Measurements from ENCODE around the gene MARCO.

DNA sequence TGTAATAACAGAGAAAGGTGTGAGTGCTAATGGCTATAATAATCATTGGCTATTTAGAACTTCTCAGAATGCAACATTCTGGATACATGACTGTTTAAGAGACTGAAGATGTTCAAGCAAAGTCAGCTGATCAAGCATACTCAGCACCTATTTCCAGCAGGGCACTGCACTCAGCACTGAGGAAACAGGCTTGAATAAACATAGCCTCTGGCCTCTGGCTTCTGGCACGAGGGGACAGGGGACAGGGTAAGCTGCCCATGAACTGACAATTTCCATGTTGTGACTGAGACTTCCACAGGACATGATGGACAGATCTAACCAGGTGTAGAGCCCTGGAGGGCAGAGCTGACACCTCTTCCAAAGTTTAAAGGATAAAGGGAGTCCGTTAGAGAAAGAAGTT is 1.3 kb downstream of the MARCO start:
- TF ChIP-seq POLR2AphosphoS5 (IDR thresholded peaks at IDR 0.05; ENCODE audit: low read depth, low read length) (no peak), CTCF (IDR thresholded peaks at IDR 0.05) (no peak), SIN3A (IDR thresholded peaks at IDR 0.05; ENCODE audit: borderline replicate concordance, insufficient read depth, low read depth, low read length) (no peak)
- TF ChIP-seq, protein P1, sequence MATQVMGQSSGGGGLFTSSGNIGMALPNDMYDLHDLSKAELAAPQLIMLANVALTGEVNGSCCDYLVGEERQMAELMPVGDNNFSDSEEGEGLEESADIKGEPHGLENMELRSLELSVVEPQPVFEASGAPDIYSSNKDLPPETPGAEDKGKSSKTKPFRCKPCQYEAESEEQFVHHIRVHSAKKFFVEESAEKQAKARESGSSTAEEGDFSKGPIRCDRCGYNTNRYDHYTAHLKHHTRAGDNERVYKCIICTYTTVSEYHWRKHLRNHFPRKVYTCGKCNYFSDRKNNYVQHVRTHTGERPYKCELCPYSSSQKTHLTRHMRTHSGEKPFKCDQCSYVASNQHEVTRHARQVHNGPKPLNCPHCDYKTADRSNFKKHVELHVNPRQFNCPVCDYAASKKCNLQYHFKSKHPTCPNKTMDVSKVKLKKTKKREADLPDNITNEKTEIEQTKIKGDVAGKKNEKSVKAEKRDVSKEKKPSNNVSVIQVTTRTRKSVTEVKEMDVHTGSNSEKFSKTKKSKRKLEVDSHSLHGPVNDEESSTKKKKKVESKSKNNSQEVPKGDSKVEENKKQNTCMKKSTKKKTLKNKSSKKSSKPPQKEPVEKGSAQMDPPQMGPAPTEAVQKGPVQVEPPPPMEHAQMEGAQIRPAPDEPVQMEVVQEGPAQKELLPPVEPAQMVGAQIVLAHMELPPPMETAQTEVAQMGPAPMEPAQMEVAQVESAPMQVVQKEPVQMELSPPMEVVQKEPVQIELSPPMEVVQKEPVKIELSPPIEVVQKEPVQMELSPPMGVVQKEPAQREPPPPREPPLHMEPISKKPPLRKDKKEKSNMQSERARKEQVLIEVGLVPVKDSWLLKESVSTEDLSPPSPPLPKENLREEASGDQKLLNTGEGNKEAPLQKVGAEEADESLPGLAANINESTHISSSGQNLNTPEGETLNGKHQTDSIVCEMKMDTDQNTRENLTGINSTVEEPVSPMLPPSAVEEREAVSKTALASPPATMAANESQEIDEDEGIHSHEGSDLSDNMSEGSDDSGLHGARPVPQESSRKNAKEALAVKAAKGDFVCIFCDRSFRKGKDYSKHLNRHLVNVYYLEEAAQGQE (IDR thresholded peaks at IDR 0.05; ENCODE audit: insufficient read depth in 1 of 2, low read depth in 2 of 2, low read length in 1 of 2): no peak
